Upper lobe of right lung (tissue), 1 donor: ENCODE data around the gene IFI35. TPM values are rescaled to one million over a fixed set of nuclear protein-coding genes. Genes with fewer than 3 reads are reported as not detected.

ENCODE experiments used
- ATAC-seq: fragments of 200-7000 bp; cut with Tn5 transposase; one replicate; pipeline ENCODE4 v1.9.1; 2020; ENCODE audit warnings: mild to moderate bottlenecking, moderate library complexity
- DNase-seq: peaks from one replicate; pipeline ENCODE4 v3.0.0-alpha.2; 2020
- H3K27ac ChIP-seq: fragments of 200-600 bp; one replicate; pipeline ENCODE4 v1.8.0; 2022
- H3K27me3 ChIP-seq: fragments of 200-600 bp; one replicate; pipeline ENCODE4 v1.8.0; 2022; ENCODE audit warnings: mild to moderate bottlenecking
- H3K36me3 ChIP-seq: fragments of 200-600 bp; one replicate; pipeline ENCODE4 v1.8.0; 2022
- H3K4me1 ChIP-seq: fragments of 200-600 bp; one replicate; pipeline ENCODE4 v1.8.0; 2022
- H3K4me3 ChIP-seq: fragments of 200-600 bp; one replicate; pipeline ENCODE4 v1.8.0; 2022; ENCODE audit warnings: mild to moderate bottlenecking
- H3K9me3 ChIP-seq: fragments of 200-600 bp; one replicate; pipeline ENCODE4 v1.8.0; 2022
- CTCF ChIP-seq: fragments of 200-600 bp; IDR thresholded peaks from one replicate; pipeline ENCODE4 v1.8.0; 2022; ENCODE audit warnings: antibody characterized with exemption
- intact Hi-C: fragments of 100-400 bp; cut with DNase I; formaldehyde crosslinking; loops from one replicate; pipeline ENCODE4 v1.11.0; 2022
- total RNA-seq: library from RNA; stranded (reverse); fragmentation: NEBNext Ultra II Directional; extraction: Animal tissue kit (Norgen Biotek cat#: 25700); gene quantifications from one replicate; pipeline ENCODE4 v1.2.1, GENCODE V29; 2021
- donor health status: DM: no; HTN: yes; CAD: no; lungs with severe emphysema.

IFI35 gene
- total RNA-seq, 1 donor from 2014 or later = 47.7 TPM

- Histone ChIP-seq H3K9me3 (no peaks in the 10 kb centered on the region), H3K4me1 (peaks cover 3% of the 10 kb centered on the region), H3K36me3 (no peaks in the 10 kb centered on the region), H3K4me3 (no peak overlapping the region), H3K27me3 (no peaks in the 10 kb centered on the region), H3K27ac (no peak overlapping the region)
- intact Hi-C loops = no loop called here
- DNase-seq (no peak), ATAC-seq (no peak)
- no peak for TF ChIP-seq CTCF
These were observed 23.7 kb downstream of the IFI35 start for GRCh38 chr17:43030137-43030767.

- H3K4me1 ChIP-seq = peaks cover 3% of the 10 kb centered on the region
- ATAC-seq (no peak), DNase-seq (no peak)
- intact Hi-C loops = no loop called here
- no peak overlapping the region for H3K4me3 ChIP-seq
- TF ChIP-seq CTCF = no peak
- no peaks in the 10 kb centered on the region for H3K9me3 ChIP-seq
- H3K27me3 ChIP-seq = no peaks in the 10 kb centered on the region
- no peaks in the 10 kb centered on the region for H3K36me3 ChIP-seq
- no peak overlapping the region for H3K27ac ChIP-seq
These were observed 25.1 kb downstream of the IFI35 start for GRCh38 chr17:43031666-43032065.

- ATAC-seq = no peak
- Histone ChIP-seq H3K27ac (no peak overlapping the region), H3K4me3 (no peak overlapping the region), H3K27me3 (no peaks in the 10 kb centered on the region), H3K36me3 (no peaks in the 10 kb centered on the region), H3K4me1 (peaks cover 3% of the 10 kb centered on the region), H3K9me3 (no peaks in the 10 kb centered on the region)
- TF ChIP-seq CTCF = no peak
- intact Hi-C loops = no loop called here
- DNase-seq = no peak
These were observed 27.6 kb downstream of the IFI35 start for GRCh38 chr17:43033948-43034881.

- no peak for ATAC-seq
- Histone ChIP-seq H3K27me3 (no peaks in the 10 kb centered on the region), H3K27ac (no peak overlapping the region), H3K9me3 (no peaks in the 10 kb centered on the region), H3K36me3 (no peaks in the 10 kb centered on the region), H3K4me3 (no peak overlapping the region), H3K4me1 (peaks cover 1% of the 10 kb centered on the region)
- DNase-seq = no peak
- TF ChIP-seq CTCF = no peak
- intact Hi-C loops = no loop called here
These were observed 28.3 kb downstream of the IFI35 start for GRCh38 chr17:43034894-43035293.

GRCh38 chr17:43039646-43040045, 33.1 kb downstream of the IFI35 start:
- Histone ChIP-seq H3K4me3 (no peak overlapping the region), H3K27me3 (no peaks in the 10 kb centered on the region), H3K4me1 (no peaks in the 10 kb centered on the region), H3K36me3 (no peaks in the 10 kb centered on the region), H3K9me3 (no peaks in the 10 kb centered on the region), H3K27ac (no peak overlapping the region)
- no peak for DNase-seq
- TF ChIP-seq CTCF = no peak
- no peak for ATAC-seq
- intact Hi-C loops = no loop called here
